Measurements from ENCODE around the gene MKNK1.

MKNK1 gene

DNA sequence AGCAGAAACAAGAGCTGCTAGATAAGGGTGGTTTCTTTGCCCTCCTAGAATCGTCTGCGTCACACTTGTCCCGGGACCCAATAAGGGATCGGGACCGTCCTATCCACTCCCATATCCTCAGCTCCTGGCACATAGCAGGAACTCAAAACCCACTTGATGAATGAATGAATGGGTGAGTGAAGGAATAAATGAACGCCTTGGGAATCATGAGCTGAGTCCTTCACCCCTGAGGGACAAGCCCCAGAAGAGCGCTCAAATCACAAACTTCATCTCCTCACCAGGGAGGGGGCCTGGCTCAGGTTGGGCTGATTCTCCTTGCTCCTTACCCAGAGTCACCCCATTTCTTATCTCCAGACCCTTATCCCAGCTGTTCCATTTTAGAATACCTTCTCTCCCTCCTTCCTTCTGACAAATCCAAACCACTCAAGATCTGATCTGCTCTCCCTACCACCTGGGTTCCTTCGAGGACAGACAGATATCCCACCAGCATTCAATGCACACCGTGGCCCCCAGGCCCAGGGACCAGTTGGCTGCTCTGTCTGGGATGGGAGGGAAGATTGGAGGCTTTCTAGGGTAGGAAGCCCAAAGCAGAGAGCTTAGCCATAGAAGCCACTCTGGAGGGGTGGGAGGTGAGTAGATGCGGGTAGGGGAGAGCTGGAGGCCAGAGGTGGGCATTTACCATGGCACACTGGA, 13.2 kb upstream of the MKNK1 start:
- no peaks in the 10 kb centered on the region for H3K9me2 ChIP-seq (replicated peaks; ENCODE audit: control insufficient read depth, low read length)
- H3K4me2 ChIP-seq (ENCODE audit: low read length) = peak overlapping the region; percentile 93
- no peaks in the 10 kb centered on the region for H3K36me3 ChIP-seq (ENCODE audit: control insufficient read depth, low read length)
- H3K4me1 ChIP-seq (ENCODE audit: control insufficient read depth, low read length) = peaks cover 50% of the 10 kb centered on the region
- peak overlapping the region; percentile 78 for H3K4me3 ChIP-seq (ENCODE audit: low read length)
- H3K79me2 ChIP-seq (ENCODE audit: control insufficient read depth, low read length) = no peaks in the 10 kb centered on the region
- H3F3A ChIP-seq (ENCODE audit: control insufficient read depth, insufficient read depth) = peaks cover 8% of the 10 kb centered on the region
- H3K27ac ChIP-seq (ENCODE audit: low read depth, low read length) = no peak overlapping the region
- no peaks in the 10 kb centered on the region for H3K9me3 ChIP-seq (ENCODE audit: control insufficient read depth, insufficient read depth, low read length)
- peaks cover 19% of the 10 kb centered on the region for H3K27me3 ChIP-seq (ENCODE audit: control insufficient read depth, low read length)
- TF ChIP-seq CTCF (IDR thresholded peaks at IDR 0.05; ENCODE audit: low read depth, low read length, poor library complexity, severe bottlenecking) = no peak
- H4K20me1 ChIP-seq (ENCODE audit: control insufficient read depth, insufficient read depth, low read depth, low read length) = no peaks in the 10 kb centered on the region

- TF ChIP-seq CTCF (IDR thresholded peaks at IDR 0.05; ENCODE audit: low read depth, low read length, poor library complexity, severe bottlenecking) (no peak), EZH2phosphoT487 (IDR thresholded peaks at IDR 0.05; ENCODE audit: borderline replicate concordance, low read length) (no peak)
- H3K9me3 ChIP-seq (ENCODE audit: control insufficient read depth, insufficient read depth, low read length) = no peaks in the 10 kb centered on the region
- H3K4me3 ChIP-seq (ENCODE audit: low read length) = peak within 1 kb of the TSS; percentile 78
- peaks cover 50% of the 10 kb centered on the region for H3K4me1 ChIP-seq (ENCODE audit: control insufficient read depth, low read length)
- H3K4me2 ChIP-seq (ENCODE audit: low read length) = peak within 1 kb of the TSS; percentile 93
- H3K27ac ChIP-seq (ENCODE audit: low read depth, low read length) = no peak within 1 kb of the TSS
- H3K79me2 ChIP-seq (ENCODE audit: control insufficient read depth, low read length) = no peaks in the 10 kb centered on the region
- H4K20me1 ChIP-seq (ENCODE audit: control insufficient read depth, insufficient read depth, low read depth, low read length) = no peaks in the 10 kb centered on the region
- H3K27me3 ChIP-seq (ENCODE audit: control insufficient read depth, low read length) = peaks cover 18% of the 10 kb centered on the region
- H3K9me2 ChIP-seq (replicated peaks; ENCODE audit: control insufficient read depth, low read length) = no peaks in the 10 kb centered on the region
- H3K36me3 ChIP-seq (ENCODE audit: control insufficient read depth, low read length) = no peaks in the 10 kb centered on the region
- peaks cover 8% of the 10 kb centered on the region for H3F3A ChIP-seq (ENCODE audit: control insufficient read depth, insufficient read depth)
Measured at GRCh38 chr1:46616277-46617107, 12.4 kb upstream of the MKNK1 start, which contains the start of gene MOB3C. Gene MOB3C, minus strand, starts transcription at chr1:46616811. Its CDS starts 3,490 bp downstream, at chr1:46613321.

- Histone ChIP-seq H3K9me2 (replicated peaks; ENCODE audit: control insufficient read depth, low read length) (no peaks in the 10 kb centered on the region), H3K36me3 (ENCODE audit: control insufficient read depth, low read length) (no peaks in the 10 kb centered on the region), H4K20me1 (ENCODE audit: control insufficient read depth, insufficient read depth, low read depth, low read length) (no peaks in the 10 kb centered on the region), H3K4me2 (ENCODE audit: low read length) (peak overlapping the region; percentile 93), H3K9me3 (ENCODE audit: control insufficient read depth, insufficient read depth, low read length) (no peaks in the 10 kb centered on the region), H3K4me1 (ENCODE audit: control insufficient read depth, low read length) (peaks cover 50% of the 10 kb centered on the region), H3K27me3 (ENCODE audit: control insufficient read depth, low read length) (peaks cover 16% of the 10 kb centered on the region), H3K79me2 (ENCODE audit: control insufficient read depth, low read length) (no peaks in the 10 kb centered on the region), H3F3A (ENCODE audit: control insufficient read depth, insufficient read depth) (peaks cover 8% of the 10 kb centered on the region), H3K4me3 (ENCODE audit: low read length) (peak overlapping the region; percentile 78), H3K27ac (ENCODE audit: low read depth, low read length) (no peak overlapping the region)
- TF ChIP-seq CTCF (IDR thresholded peaks at IDR 0.05; ENCODE audit: low read depth, low read length, poor library complexity, severe bottlenecking) = no peak
- TF ChIP-seq EZH2phosphoT487 (IDR thresholded peaks at IDR 0.05; ENCODE audit: borderline replicate concordance, low read length) = no peak
Measured at GRCh38 chr1:46615735-46616134, 11.7 kb upstream of the MKNK1 start.

Data from DOHH2 (cell line).